Stimulated activated naive CD8-positive, alpha-beta T cell treated with anti-CD3 and anti-CD28 coated beads, Interleukin-15, Interleukin-2, amounts not matched to agents 100 U/mL and 50 U/mL, for 24 hours (primary cell): Measurements from ENCODE around the gene RFT1.

Experiments used
- ATAC-seq: fragments of 150-1000 bp; cut with Tn5 transposase; one replicate; pipeline ENCODE4 v1.10.0; 2021
- DNase-seq: peaks from one replicate; pipeline ENCODE4 v3.0.0; 2021

RFT1 gene

GRCh38 chr3:53126601-53127000, 3.6 kb downstream of the RFT1 start:
- ATAC-seq = no peak
- no peak for DNase-seq

- DNase-seq (no peak), ATAC-seq (no peak)
These were observed 6.3 kb downstream of the RFT1 start for GRCh38 chr3:53123953-53124352.

GRCh38 chr3:53123510-53123909, 6.7 kb downstream of the RFT1 start:
- ATAC-seq (no peak), DNase-seq (no peak)

GRCh38 chr3:53122933-53123305, 7.3 kb downstream of the RFT1 start:
- DNase-seq (no peak), ATAC-seq (no peak)

- DNase-seq (no peak), ATAC-seq (no peak)
These were observed 7.8 kb downstream of the RFT1 start for GRCh38 chr3:53122255-53122932.

- DNase-seq (no peak), ATAC-seq (no peak)
These were observed 9.9 kb downstream of the RFT1 start for GRCh38 chr3:53120336-53120735.

- no peak for DNase-seq
- ATAC-seq = no peak
These were observed 13.3 kb downstream of the RFT1 start for GRCh38 chr3:53116956-53117355.

GRCh38 chr3:53114412-53115074, 15.7 kb downstream of the RFT1 start:
- ATAC-seq = peak; percentile 86
- no peak for DNase-seq

- peak; percentile 62 for ATAC-seq
These were observed 16.2 kb downstream of the RFT1 start for GRCh38 chr3:53114011-53114400.

GRCh38 chr3:53113293-53114010, 16.8 kb downstream of the RFT1 start:
- DNase-seq (no peak), ATAC-seq (no peak)

More at GRCh38 chr3:53114011-53114400, 16.2 kb downstream of the RFT1 start:
- peak; percentile 84 for DNase-seq

- no peak for DNase-seq
- ATAC-seq = no peak
These were observed 18.4 kb downstream of the RFT1 start for GRCh38 chr3:53111822-53112221.

- DNase-seq (peak; percentile 38), ATAC-seq (no peak)
These were observed 20.1 kb downstream of the RFT1 start for GRCh38 chr3:53109891-53110771.

GRCh38 chr3:53109190-53109589, 21.0 kb downstream of the RFT1 start:
- DNase-seq (no peak), ATAC-seq (peak; percentile 87)

GRCh38 chr3:53104762-53105161, 25.5 kb downstream of the RFT1 start:
- DNase-seq (no peak), ATAC-seq (no peak)

GRCh38 chr3:53103397-53104296, 26.6 kb downstream of the RFT1 start:
- ATAC-seq (no peak), DNase-seq (no peak)

GRCh38 chr3:53102601-53103147, 27.6 kb downstream of the RFT1 start:
- DNase-seq (peak; percentile 39), ATAC-seq (peak; percentile 96)

- DNase-seq = no peak
- no peak for ATAC-seq
These were observed 28.3 kb downstream of the RFT1 start for GRCh38 chr3:53101956-53102355.

- ATAC-seq (no peak), DNase-seq (no peak)
These were observed 29.3 kb downstream of the RFT1 start for GRCh38 chr3:53100818-53101466.

- no peak for DNase-seq
- no peak for ATAC-seq
These were observed 32.3 kb downstream of the RFT1 start for GRCh38 chr3:53097887-53098286.

- ATAC-seq = no peak
- no peak for DNase-seq
These were observed 37.3 kb downstream of the RFT1 start for GRCh38 chr3:53092942-53093341.
